Type B pancreatic cell (in vitro differentiated cells): ENCODE data around the gene TSEN54. TPM values are rescaled to one million over a fixed set of nuclear protein-coding genes. Genes with fewer than 3 reads are reported as not detected.

Source experiments
- DNase-seq: peaks from one replicate; pipeline ENCODE4 v3.0.0; 2021; ENCODE audit warnings: mixed read lengths; ENCODE audit not compliant: unreplicated experiment; ENCODE audit errors: extremely low spot score
- H3K27ac Mint-ChIP-seq: 2 replicates; pipeline ENCODE4 v1.8.0; 2021; ENCODE audit warnings: mild to moderate bottlenecking, mixed read lengths
- H3K27me3 Mint-ChIP-seq: 2 replicates; pipeline ENCODE4 v1.8.0; 2021; ENCODE audit warnings: mixed read lengths
- H3K36me3 Mint-ChIP-seq: 2 replicates; pipeline ENCODE4 v1.8.0; 2021; ENCODE audit warnings: mixed read lengths
- H3K4me1 Mint-ChIP-seq: one replicate; pipeline ENCODE4 v1.8.0; 2021; ENCODE audit warnings: mixed read lengths; ENCODE audit not compliant: unreplicated experiment
- H3K4me3 Mint-ChIP-seq: 2 replicates; pipeline ENCODE4 v1.8.0; 2021; ENCODE audit warnings: mild to moderate bottlenecking, mixed read lengths
- H3K9me3 Mint-ChIP-seq: 2 replicates; pipeline ENCODE4 v1.8.0; 2021; ENCODE audit warnings: mixed read lengths
- CTCF ChIP-seq: fragments of 200-600 bp; sonication (generic); conservative IDR thresholded peaks from 2 replicates; pipeline ENCODE4 v1.5.0; 2021; ENCODE audit warnings: antibody characterized with exemption, mild to moderate bottlenecking
- total RNA-seq: library from RNA; stranded (reverse); gene quantifications from 2 replicates; pipeline ENCODE4 v1.2.1, GENCODE V29; 2021; ENCODE audit warnings: low replicate concordance

The TSEN54 gene
- total RNA-seq, 1 donor from 2014 or later = 41.0 TPM

DNA sequence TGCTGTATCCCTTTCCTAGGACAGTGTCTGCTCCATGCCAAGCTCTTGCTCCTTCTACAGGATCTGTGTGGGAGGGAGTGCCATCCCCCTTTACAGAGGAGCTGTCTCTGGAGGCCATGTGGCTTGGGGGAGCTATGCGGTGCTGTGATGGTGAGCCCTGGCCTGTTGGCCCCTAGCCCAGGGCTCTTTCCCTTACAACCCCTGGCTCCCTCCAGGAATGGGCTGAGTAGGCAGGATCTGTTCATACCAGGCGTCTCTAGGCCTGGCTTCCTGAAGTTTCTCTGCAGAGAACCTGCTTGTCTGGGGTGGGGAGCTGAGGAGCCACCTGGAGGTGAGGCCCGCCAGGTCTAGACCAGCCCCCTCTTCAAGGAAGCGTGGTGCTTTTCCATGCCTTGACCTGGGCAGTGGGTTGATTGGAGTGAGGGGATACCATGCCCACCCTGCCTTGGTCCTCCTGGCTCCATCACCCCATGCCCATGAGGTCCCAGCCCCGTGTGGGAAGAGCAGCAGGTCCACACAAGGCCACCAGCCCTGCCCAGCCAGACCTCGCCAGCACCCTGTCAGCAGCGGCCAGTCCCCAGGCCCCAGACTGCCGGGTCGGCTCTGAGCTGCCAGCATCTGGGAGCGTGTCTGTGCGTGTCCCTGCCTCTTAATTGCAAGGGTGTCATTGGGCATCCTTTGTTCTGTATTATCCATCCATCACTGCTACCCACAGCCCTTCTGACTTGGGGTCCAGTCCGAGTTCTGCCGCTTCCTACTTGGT, 23.8 kb downstream of the TSEN54 start:
- no peaks in the 10 kb centered on the region for H3K36me3 Mint-ChIP-seq
- H3K4me3 Mint-ChIP-seq = no peak overlapping the region
- peaks cover 12% of the 10 kb centered on the region for H3K4me1 Mint-ChIP-seq
- peak overlapping the region; percentile 64 for H3K27ac Mint-ChIP-seq
- no peak for DNase-seq
- no peak for TF ChIP-seq CTCF
- H3K27me3 Mint-ChIP-seq = no peaks in the 10 kb centered on the region
- H3K9me3 Mint-ChIP-seq = no peaks in the 10 kb centered on the region

GRCh38 chr17:75540923-75541503, 24.7 kb downstream of the TSEN54 start:
- Mint-ChIP-seq H3K27ac (peak overlapping the region; percentile 64), H3K4me3 (no peak overlapping the region), H3K36me3 (no peaks in the 10 kb centered on the region), H3K9me3 (no peaks in the 10 kb centered on the region), H3K27me3 (no peaks in the 10 kb centered on the region), H3K4me1 (peaks cover 12% of the 10 kb centered on the region)
- DNase-seq = no peak
- TF ChIP-seq CTCF = no peak

DNA sequence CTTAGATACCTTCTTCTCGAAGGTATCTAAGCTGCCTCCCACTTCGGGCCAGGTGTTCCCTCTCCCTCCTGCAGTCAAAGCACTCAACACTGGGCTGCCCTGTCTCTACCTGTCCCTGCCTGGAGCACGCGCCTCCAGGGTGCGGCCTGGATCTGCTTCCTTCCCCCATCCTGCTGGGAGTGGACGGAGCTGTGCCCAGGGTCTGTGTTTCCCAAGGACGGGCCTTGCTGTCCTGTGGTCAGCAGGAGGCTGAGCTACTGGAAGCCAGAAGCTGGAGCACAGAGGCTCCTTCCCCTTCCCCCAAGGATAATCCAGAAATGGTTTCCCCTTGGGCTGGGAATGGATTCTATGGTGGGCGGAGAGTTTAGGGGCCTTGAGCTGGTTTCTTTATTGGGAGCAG, 25.9 kb downstream of the TSEN54 start:
- no peak for TF ChIP-seq CTCF
- peaks cover 12% of the 10 kb centered on the region for H3K4me1 Mint-ChIP-seq
- no peak overlapping the region for H3K4me3 Mint-ChIP-seq
- no peaks in the 10 kb centered on the region for H3K27me3 Mint-ChIP-seq
- no peak for DNase-seq
- peak overlapping the region; percentile 76 for H3K27ac Mint-ChIP-seq
- H3K9me3 Mint-ChIP-seq = no peaks in the 10 kb centered on the region
- H3K36me3 Mint-ChIP-seq = no peaks in the 10 kb centered on the region

DNA sequence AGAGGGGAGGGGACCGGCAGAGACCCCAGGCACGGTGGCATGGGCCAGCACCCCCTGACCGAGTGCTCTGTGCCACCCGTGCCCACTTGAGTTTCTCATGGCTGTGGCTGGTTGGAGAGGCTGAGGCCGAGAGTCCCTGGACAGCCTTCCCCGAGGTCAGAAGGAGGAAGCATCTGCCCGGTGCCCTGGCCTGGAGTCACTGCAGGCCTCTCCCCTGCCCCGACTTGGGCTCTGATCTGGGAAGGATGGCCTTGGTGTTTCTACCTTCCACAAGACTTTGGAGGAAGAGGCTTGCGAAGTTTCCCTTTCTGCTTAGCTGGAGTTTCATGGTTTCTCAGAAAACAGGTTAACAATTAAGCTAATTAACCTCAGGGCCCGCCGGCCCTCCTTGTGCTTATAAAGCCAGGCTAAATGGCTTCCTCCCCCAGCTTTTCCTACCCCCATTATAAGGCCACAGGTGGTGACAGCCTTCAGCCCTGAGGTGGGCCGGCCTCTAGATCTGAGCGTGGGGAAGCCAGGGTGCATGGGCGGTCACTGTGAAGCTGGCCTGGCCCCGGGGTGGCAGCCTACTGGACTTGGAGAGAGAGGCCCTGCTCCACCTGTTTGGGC, 26.5 kb downstream of the TSEN54 start:
- H3K27me3 Mint-ChIP-seq = no peaks in the 10 kb centered on the region
- DNase-seq = no peak
- H3K9me3 Mint-ChIP-seq = no peaks in the 10 kb centered on the region
- peak overlapping the region; percentile 76 for H3K27ac Mint-ChIP-seq
- H3K4me3 Mint-ChIP-seq = no peak overlapping the region
- H3K4me1 Mint-ChIP-seq = peaks cover 12% of the 10 kb centered on the region
- H3K36me3 Mint-ChIP-seq = no peaks in the 10 kb centered on the region
- no peak for TF ChIP-seq CTCF

GRCh38 chr17:75544250-75544649, 27.9 kb downstream of the TSEN54 start:
- no peaks in the 10 kb centered on the region for H3K27me3 Mint-ChIP-seq
- H3K36me3 Mint-ChIP-seq = no peaks in the 10 kb centered on the region
- peaks cover 11% of the 10 kb centered on the region for H3K4me1 Mint-ChIP-seq
- no peak overlapping the region for H3K4me3 Mint-ChIP-seq
- no peaks in the 10 kb centered on the region for H3K9me3 Mint-ChIP-seq
- TF ChIP-seq CTCF = no peak
- H3K27ac Mint-ChIP-seq = no peak overlapping the region
- no peak for DNase-seq
